Thoracic aorta (tissue), 2 donors: Measurements from ENCODE around the gene ENTREP1. TPM values are rescaled to one million over a fixed set of nuclear protein-coding genes. Genes with fewer than 3 reads are reported as not detected.

Source experiments
- ATAC-seq: fragments of 150-250 bp; one replicate; pipeline ENCODE4 v1.8.0; 2017; ENCODE audit warnings: low read depth; ENCODE audit not compliant: insufficient number of reproducible peaks, low FRiP score
- DNase-seq: peaks from one replicate; pipeline ENCODE4 v3.0.0-alpha.2; 2020; ENCODE audit warnings: low spot score
- H3K27ac ChIP-seq, 2 donors: fragments of 200-600 bp; sonication (generic); 1 replicate in 1 of 2; 2 replicates in 1 of 2; pipeline ENCODE4 v1.5.1; 2016; ENCODE audit warnings: mild to moderate bottlenecking in 2 of 2, moderate library complexity in 2 of 2
- H3K27me3 ChIP-seq: fragments of 200-600 bp; sonication (generic); replicated peaks from 2 replicates; pipeline ENCODE4 v1.6.0; 2016; ENCODE audit warnings: mild to moderate bottlenecking; ENCODE audit not compliant: insufficient read depth
- H3K36me3 ChIP-seq: fragments of 200-600 bp; sonication (generic); one replicate; pipeline ENCODE4 v1.5.1; 2016
- H3K4me1 ChIP-seq, 2 donors: fragments of 200-600 bp; sonication (generic); 1 replicate in 1 of 2; 2 replicates in 1 of 2; pipeline versions ENCODE4 v1.5.1 to v1.6.0; 2016; ENCODE audit warnings: low read depth in 2 of 2, mild to moderate bottlenecking in 1 of 2; ENCODE audit not compliant: control insufficient read depth in 1 of 2
- H3K4me3 ChIP-seq: fragments of 200-600 bp; sonication (generic); 2 replicates; pipeline ENCODE4 v1.5.1; 2016; ENCODE audit warnings: mild to moderate bottlenecking
- H3K9me3 ChIP-seq: fragments of 200-600 bp; sonication (generic); 2 replicates; pipeline ENCODE4 v1.5.1; 2016
- total RNA-seq, 2 donors: library from RNA; depleted of rRNA; stranded (reverse); fragments of >200 nt; gene quantifications; one replicate each; pipeline versions ENCODE4 v1.1.0 to v1.2.3, GENCODE V29; 2016
- TF ChIP-seq, protein P1 (sequence below): fragments of 200-600 bp; sonication (generic); IDR thresholded peaks from one replicate; pipeline ENCODE4 v1.5.1; 2019; ENCODE audit warnings: antibody characterized with exemption

The ENTREP1 gene
- total RNA-seq, 2 donors from 2014 or later: 0.81 to 2.1 TPM

DNA sequence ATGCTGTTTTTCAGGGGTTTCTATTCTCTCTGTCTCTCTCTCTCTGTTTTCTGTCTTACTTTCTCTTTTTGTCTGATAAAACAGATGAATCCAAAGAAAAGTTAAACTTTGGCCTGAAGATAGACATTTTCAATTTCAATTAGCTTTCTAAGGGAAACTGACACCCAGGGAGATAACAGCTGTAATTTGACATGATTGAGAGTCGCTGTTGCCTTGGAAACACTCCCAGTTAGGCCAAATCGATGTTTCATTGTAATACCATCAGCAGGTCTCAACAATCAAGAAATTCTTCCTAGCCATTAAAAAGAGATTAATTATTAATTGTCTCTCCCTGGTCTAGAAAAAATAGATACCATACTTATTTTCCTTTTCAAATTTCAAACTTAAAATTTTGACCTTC, 53.0 kb downstream of the ENTREP1 start:
- Histone ChIP-seq H3K4me1 (peaks cover 0 to 31% of the 10 kb centered on the region in 2 donors), H3K36me3 (no peaks in the 10 kb centered on the region), H3K27me3 (no peaks in the 10 kb centered on the region), H3K9me3 (no peaks in the 10 kb centered on the region), H3K27ac (no peak overlapping the region), H3K4me3 (no peak overlapping the region)
- DNase-seq (no peak), ATAC-seq (no peak)
- TF ChIP-seq, protein P1, sequence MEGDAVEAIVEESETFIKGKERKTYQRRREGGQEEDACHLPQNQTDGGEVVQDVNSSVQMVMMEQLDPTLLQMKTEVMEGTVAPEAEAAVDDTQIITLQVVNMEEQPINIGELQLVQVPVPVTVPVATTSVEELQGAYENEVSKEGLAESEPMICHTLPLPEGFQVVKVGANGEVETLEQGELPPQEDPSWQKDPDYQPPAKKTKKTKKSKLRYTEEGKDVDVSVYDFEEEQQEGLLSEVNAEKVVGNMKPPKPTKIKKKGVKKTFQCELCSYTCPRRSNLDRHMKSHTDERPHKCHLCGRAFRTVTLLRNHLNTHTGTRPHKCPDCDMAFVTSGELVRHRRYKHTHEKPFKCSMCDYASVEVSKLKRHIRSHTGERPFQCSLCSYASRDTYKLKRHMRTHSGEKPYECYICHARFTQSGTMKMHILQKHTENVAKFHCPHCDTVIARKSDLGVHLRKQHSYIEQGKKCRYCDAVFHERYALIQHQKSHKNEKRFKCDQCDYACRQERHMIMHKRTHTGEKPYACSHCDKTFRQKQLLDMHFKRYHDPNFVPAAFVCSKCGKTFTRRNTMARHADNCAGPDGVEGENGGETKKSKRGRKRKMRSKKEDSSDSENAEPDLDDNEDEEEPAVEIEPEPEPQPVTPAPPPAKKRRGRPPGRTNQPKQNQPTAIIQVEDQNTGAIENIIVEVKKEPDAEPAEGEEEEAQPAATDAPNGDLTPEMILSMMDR: no peak

DNA sequence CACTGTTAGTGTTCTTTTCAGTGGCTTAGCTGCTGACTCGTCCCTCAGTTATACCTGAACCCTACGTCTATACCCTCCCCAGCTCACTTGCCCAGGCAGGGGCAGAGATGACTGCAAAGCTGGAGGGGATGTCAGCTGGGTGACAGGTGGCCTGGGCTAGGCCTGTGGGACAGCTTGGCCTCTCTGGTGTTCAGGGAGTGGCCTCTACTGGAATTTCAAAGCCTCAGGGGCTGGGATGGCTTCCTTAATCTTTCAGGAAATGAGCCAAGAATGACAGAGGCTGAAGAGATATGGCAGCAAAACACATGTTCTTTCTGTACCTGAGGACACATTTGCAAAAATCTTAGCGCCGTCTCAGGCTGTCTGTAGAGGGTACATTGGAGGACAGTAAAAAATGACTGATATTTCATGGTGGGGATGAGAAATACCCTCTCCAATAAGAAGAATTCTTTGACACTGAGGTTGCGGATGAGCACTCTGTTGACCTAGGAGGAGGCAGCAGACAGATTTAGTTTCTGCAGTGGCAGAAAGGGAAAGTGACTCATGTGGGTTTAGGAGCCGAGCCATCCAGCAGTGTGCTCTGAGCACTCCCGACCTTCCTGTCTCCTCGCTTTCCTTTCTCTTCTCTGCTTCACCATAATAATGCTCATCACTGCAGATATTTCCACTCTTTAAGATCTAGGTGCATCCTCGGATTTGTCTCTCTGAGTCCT, 54.4 kb downstream of the ENTREP1 start:
- H3K4me3 ChIP-seq: peak overlapping the region; percentile 47
- no peak overlapping the region for H3K27ac ChIP-seq
- H3K4me1 ChIP-seq: peaks cover 0 to 31% of the 10 kb centered on the region in 2 donors
- H3K27me3 ChIP-seq: no peaks in the 10 kb centered on the region
- no peak for DNase-seq
- TF ChIP-seq, protein P1: no peak
- no peak for ATAC-seq
- no peaks in the 10 kb centered on the region for H3K9me3 ChIP-seq
- no peaks in the 10 kb centered on the region for H3K36me3 ChIP-seq

DNA sequence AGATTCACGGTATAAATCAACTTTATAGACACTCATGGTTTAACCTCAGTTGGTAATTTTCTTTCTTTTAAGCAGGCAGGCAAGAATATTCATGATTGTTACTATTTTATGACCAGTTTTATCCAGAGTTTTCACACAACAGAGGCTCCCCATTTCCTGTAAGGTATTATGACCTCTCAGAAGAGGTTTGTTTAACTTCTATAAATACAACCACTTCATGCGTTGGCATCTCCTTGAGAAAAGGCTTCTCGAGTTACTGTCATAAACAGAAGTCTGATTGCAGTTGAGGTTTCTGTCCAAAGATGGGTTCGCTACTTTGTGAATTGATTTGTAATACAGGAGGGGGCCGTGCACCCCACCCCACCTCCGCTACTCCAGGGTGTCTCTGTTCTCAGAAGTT, 55.3 kb downstream of the ENTREP1 start:
- Histone ChIP-seq H3K27ac (no peak overlapping the region), H3K36me3 (no peaks in the 10 kb centered on the region), H3K27me3 (no peaks in the 10 kb centered on the region), H3K4me3 (no peak overlapping the region), H3K4me1 (peaks cover 0 to 31% of the 10 kb centered on the region in 2 donors), H3K9me3 (no peaks in the 10 kb centered on the region)
- TF ChIP-seq, protein P1: no peak
- ATAC-seq (no peak), DNase-seq (no peak)

DNA sequence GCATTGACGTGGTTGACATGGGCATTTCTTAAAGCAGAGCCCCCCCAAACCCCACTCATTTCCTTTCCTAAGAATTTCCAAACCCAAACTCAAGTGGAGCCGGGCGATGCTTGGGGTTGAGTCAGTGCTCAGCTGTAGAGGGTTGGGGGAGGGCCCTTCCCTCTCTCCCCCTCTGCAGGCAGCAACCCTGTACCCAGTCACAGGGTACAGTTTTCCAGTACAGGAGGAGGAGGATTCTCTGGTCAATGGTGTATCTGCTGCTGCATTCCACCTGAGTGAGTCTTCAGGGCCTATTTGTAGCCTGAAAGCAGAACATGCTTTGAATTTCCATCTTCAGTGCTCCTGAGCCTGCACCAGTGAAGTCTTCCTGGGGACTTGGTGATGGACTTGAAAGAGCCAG, 55.8 kb downstream of the ENTREP1 start:
- H3K27ac ChIP-seq: no peak overlapping the region
- H3K36me3 ChIP-seq: no peaks in the 10 kb centered on the region
- TF ChIP-seq, protein P1: no peak
- H3K4me3 ChIP-seq: no peak overlapping the region
- H3K27me3 ChIP-seq: no peaks in the 10 kb centered on the region
- ATAC-seq (no peak), DNase-seq (no peak)
- no peaks in the 10 kb centered on the region for H3K9me3 ChIP-seq
- H3K4me1 ChIP-seq: peaks cover 0 to 31% of the 10 kb centered on the region in 2 donors

DNA sequence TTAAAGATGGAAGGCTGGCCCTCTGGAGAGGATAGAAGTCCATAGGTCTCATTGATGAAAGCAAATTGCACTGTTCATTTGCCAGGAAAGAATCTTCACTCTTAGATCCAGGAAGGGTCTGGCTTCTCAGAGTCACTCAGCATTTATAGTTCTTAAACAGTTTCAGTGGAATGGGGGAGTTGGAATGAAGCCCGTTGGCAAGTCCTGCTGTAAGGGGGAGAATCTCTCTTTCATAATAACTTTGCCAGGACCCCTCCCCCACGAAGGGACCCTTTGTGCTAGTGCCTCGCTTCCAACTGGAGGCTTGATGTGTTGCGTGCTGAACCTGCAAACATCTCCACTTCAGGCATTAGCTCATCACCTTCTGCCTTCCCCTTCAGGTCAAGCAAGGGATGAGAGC, 57.1 kb downstream of the ENTREP1 start:
- H3K27me3 ChIP-seq: no peaks in the 10 kb centered on the region
- no peaks in the 10 kb centered on the region for H3K9me3 ChIP-seq
- no peak overlapping the region for H3K27ac ChIP-seq
- ATAC-seq: no peak
- no peaks in the 10 kb centered on the region for H3K36me3 ChIP-seq
- TF ChIP-seq, protein P1: no peak
- DNase-seq: no peak
- peaks cover 0 to 19% of the 10 kb centered on the region in 2 donors for H3K4me1 ChIP-seq
- no peak overlapping the region for H3K4me3 ChIP-seq
